Smooth muscle cell (in vitro differentiated cells): ENCODE data around the gene DPAGT1. TPM values are rescaled to one million over a fixed set of nuclear protein-coding genes. Genes with fewer than 3 reads are reported as not detected.

ENCODE experiments used
- DNase-seq: peaks from one replicate; lab custom pipeline; 2025; ENCODE audit not compliant: unreplicated experiment; lab: John Stamatoyannopoulos, UW
- H2AFZ ChIP-seq: fragments of 200-600 bp; sonication (generic); 2 replicates; pipeline ENCODE4 v1.6.0; 2016; ENCODE audit warnings: antibody characterized with exemption, low read depth, mild to moderate bottlenecking
- H3F3A ChIP-seq: fragments of 200-600 bp; sonication (generic); 2 replicates; pipeline ENCODE4 v1.6.0; 2017; ENCODE audit warnings: antibody characterized with exemption, low read depth
- H3K27ac ChIP-seq: fragments of 200-600 bp; sonication (generic); 2 replicates; pipeline ENCODE4 v1.5.1; 2016; ENCODE audit warnings: low read depth, mild to moderate bottlenecking
- H3K27me3 ChIP-seq: fragments of 200-600 bp; sonication (generic); 2 replicates; pipeline ENCODE4 v1.6.1; 2016; ENCODE audit warnings: low read depth, mild to moderate bottlenecking
- H3K36me3 ChIP-seq: fragments of 200-600 bp; sonication (generic); 2 replicates; pipeline ENCODE4 v1.5.1; 2016; ENCODE audit warnings: low read depth
- H3K4me1 ChIP-seq: fragments of 200-600 bp; sonication (generic); 2 replicates; pipeline ENCODE4 v1.5.1; 2016; ENCODE audit warnings: low read depth
- H3K4me2 ChIP-seq: fragments of 200-600 bp; sonication (generic); 2 replicates; pipeline ENCODE4 v1.6.0; 2016; ENCODE audit warnings: mild to moderate bottlenecking
- H3K4me3 ChIP-seq: fragments of 200-600 bp; sonication (generic); 2 replicates; pipeline ENCODE4 v1.5.1; 2016; ENCODE audit warnings: mild to moderate bottlenecking
- H3K79me2 ChIP-seq: fragments of 200-600 bp; sonication (generic); 2 replicates; pipeline ENCODE4 v1.6.0; 2016; ENCODE audit warnings: low read depth, mild to moderate bottlenecking
- H3K9ac ChIP-seq: fragments of 200-600 bp; sonication (generic); 2 replicates; pipeline ENCODE4 v1.6.0; 2016; ENCODE audit warnings: low read depth
- H3K9me3 ChIP-seq: fragments of 200-600 bp; sonication (generic); replicated peaks from 2 replicates; pipeline ENCODE4 v1.5.1; 2016; ENCODE audit warnings: low read depth
- H4K20me1 ChIP-seq: fragments of 200-600 bp; sonication (generic); 2 replicates; pipeline ENCODE4 v1.6.0; 2016; ENCODE audit warnings: low read depth
- WGBS: methylation state at CpG from one replicate; pipeline ENCODE4 v1.1.7; 2016; ENCODE audit warnings: low lambda C conversion rate; 5-methylcytosine and 5-hydroxymethylcytosine counted together
- polyA plus RNA-seq: library from polyadenylated mRNA; unstranded; fragments of >200 nt; fragmentation: Nextera tagmentation; extraction: Ambion mirVana; gene quantifications from 2 replicates; pipeline ENCODE4 v1.2.1, GENCODE V29; 2016
- total RNA-seq: library from RNA; depleted of rRNA; stranded (reverse); fragments of >200 nt; gene quantifications from 2 replicates; pipeline ENCODE4 v1.2.3, GENCODE V29; 2014
- TF ChIP-seq, protein P1 (sequence below): fragments of 200-600 bp; sonication (generic); IDR thresholded peaks from 2 replicates; pipeline ENCODE4 v1.5.1; 2017; ENCODE audit warnings: borderline replicate concordance, mild to moderate bottlenecking, antibody characterized with exemption; ENCODE audit not compliant: insufficient read depth, poor library complexity, severe bottlenecking

The DPAGT1 gene
- total and polyA plus RNA-seq, 2 experiments from 2014 or later = 40.5 to 73.7 TPM

GRCh38 chr11:119118227-119118626 lies 16.6 kb upstream of the DPAGT1 start:
- Histone ChIP-seq H3K4me2 (no peak overlapping the region), H2AFZ (no peak overlapping the region), H3K27me3 (no peaks in the 10 kb centered on the region), H3K36me3 (no peaks in the 10 kb centered on the region), H3K4me3 (no peak overlapping the region), H4K20me1 (peaks cover 8% of the 10 kb centered on the region), H3K9me3 (no peaks in the 10 kb centered on the region), H3F3A (no peaks in the 10 kb centered on the region), H3K79me2 (peaks cover 15% of the 10 kb centered on the region), H3K4me1 (peaks cover 6% of the 10 kb centered on the region), H3K27ac (no peak overlapping the region), H3K9ac (no peak overlapping the region)
- 96% methylated on average over 5 of the region's 5 CpGs for WGBS
- TF ChIP-seq, protein P1, sequence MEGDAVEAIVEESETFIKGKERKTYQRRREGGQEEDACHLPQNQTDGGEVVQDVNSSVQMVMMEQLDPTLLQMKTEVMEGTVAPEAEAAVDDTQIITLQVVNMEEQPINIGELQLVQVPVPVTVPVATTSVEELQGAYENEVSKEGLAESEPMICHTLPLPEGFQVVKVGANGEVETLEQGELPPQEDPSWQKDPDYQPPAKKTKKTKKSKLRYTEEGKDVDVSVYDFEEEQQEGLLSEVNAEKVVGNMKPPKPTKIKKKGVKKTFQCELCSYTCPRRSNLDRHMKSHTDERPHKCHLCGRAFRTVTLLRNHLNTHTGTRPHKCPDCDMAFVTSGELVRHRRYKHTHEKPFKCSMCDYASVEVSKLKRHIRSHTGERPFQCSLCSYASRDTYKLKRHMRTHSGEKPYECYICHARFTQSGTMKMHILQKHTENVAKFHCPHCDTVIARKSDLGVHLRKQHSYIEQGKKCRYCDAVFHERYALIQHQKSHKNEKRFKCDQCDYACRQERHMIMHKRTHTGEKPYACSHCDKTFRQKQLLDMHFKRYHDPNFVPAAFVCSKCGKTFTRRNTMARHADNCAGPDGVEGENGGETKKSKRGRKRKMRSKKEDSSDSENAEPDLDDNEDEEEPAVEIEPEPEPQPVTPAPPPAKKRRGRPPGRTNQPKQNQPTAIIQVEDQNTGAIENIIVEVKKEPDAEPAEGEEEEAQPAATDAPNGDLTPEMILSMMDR = no peak
- DNase-seq = no peak

- H2AFZ ChIP-seq = no peak overlapping the region
- H3K79me2 ChIP-seq = peaks cover 5% of the 10 kb centered on the region
- H3K4me3 ChIP-seq = no peak overlapping the region
- no peaks in the 10 kb centered on the region for H3K27me3 ChIP-seq
- no peaks in the 10 kb centered on the region for H3K36me3 ChIP-seq
- no peaks in the 10 kb centered on the region for H3F3A ChIP-seq
- no peak for DNase-seq
- peaks cover under 1% of the 10 kb centered on the region for H3K4me1 ChIP-seq
- TF ChIP-seq, protein P1 = no peak
- no peaks in the 10 kb centered on the region for H3K9me3 ChIP-seq
- peaks cover 2% of the 10 kb centered on the region for H4K20me1 ChIP-seq
- H3K9ac ChIP-seq = no peak overlapping the region
- WGBS = 86% methylated on average over 3 of the region's 3 CpGs
- no peak overlapping the region for H3K27ac ChIP-seq
- no peak overlapping the region for H3K4me2 ChIP-seq
These were observed 15.5 kb upstream of the DPAGT1 start for GRCh38 chr11:119117004-119117706.

GRCh38 chr11:119116601-119117000 lies 14.9 kb upstream of the DPAGT1 start:
- Histone ChIP-seq H3K79me2 (no peaks in the 10 kb centered on the region), H3K36me3 (no peaks in the 10 kb centered on the region), H3K27ac (no peak overlapping the region), H3K9ac (no peak overlapping the region), H4K20me1 (no peaks in the 10 kb centered on the region), H3K9me3 (no peaks in the 10 kb centered on the region), H3F3A (no peaks in the 10 kb centered on the region), H2AFZ (no peak overlapping the region), H3K4me3 (no peak overlapping the region), H3K27me3 (no peaks in the 10 kb centered on the region), H3K4me2 (no peak overlapping the region), H3K4me1 (no peaks in the 10 kb centered on the region)
- TF ChIP-seq, protein P1 = no peak
- DNase-seq = no peak
- WGBS = 85% methylated on average over 5 of the region's 5 CpGs

- no peaks in the 10 kb centered on the region for H3K4me1 ChIP-seq
- H3F3A ChIP-seq = no peaks in the 10 kb centered on the region
- H3K9ac ChIP-seq = no peak overlapping the region
- H3K36me3 ChIP-seq = no peaks in the 10 kb centered on the region
- H3K4me2 ChIP-seq = no peak overlapping the region
- DNase-seq = no peak
- 95% methylated on average over 10 of the region's 10 CpGs for WGBS
- TF ChIP-seq, protein P1 = no peak
- H3K9me3 ChIP-seq = no peaks in the 10 kb centered on the region
- no peaks in the 10 kb centered on the region for H3K79me2 ChIP-seq
- no peak overlapping the region for H2AFZ ChIP-seq
- no peak overlapping the region for H3K4me3 ChIP-seq
- H4K20me1 ChIP-seq = no peaks in the 10 kb centered on the region
- no peak overlapping the region for H3K27ac ChIP-seq
- no peaks in the 10 kb centered on the region for H3K27me3 ChIP-seq
These were observed 14.6 kb upstream of the DPAGT1 start for GRCh38 chr11:119116235-119116594.
